Mesodermal cell (in vitro differentiated cells): ENCODE measurements around the gene LDHAL6B.

Source experiments
- H3K27ac ChIP-seq: 2 replicates; pipeline ENCODE4 v1.7.0; 2013; ENCODE audit warnings: mild to moderate bottlenecking, low read depth, low read length, moderate library complexity; ENCODE audit not compliant: severe bottlenecking
- H3K36me3 ChIP-seq: 2 replicates; pipeline ENCODE4 v1.7.1; 2013; ENCODE audit warnings: mild to moderate bottlenecking, low read length, moderate library complexity; ENCODE audit not compliant: control insufficient read depth, insufficient read depth
- H3K4me1 ChIP-seq: one replicate; pipeline ENCODE4 v1.7.1; 2013; ENCODE audit warnings: mild to moderate bottlenecking, low read length; ENCODE audit not compliant: insufficient read depth, control insufficient read depth, poor library complexity, severe bottlenecking
- H3K4me3 ChIP-seq: 2 replicates; pipeline ENCODE4 v1.7.0; 2013; ENCODE audit warnings: low read length, control low read depth, mild to moderate bottlenecking; ENCODE audit not compliant: insufficient read depth, poor library complexity, severe bottlenecking; ENCODE audit errors: extremely low read depth
- H3K9me3 ChIP-seq: 2 replicates; pipeline ENCODE4 v1.7.1; 2013; ENCODE audit warnings: mild to moderate bottlenecking, low read length, moderate library complexity; ENCODE audit not compliant: control insufficient read depth
- WGBS, 2 experiments: methylation state at CpG; one replicate each; pipeline ENCODE4 v1.1.5; 2013; ENCODE audit warnings: missing lambda C conversion rate in 2 of 2; ENCODE audit not compliant: insufficient coverage in 2 of 2; 5-methylcytosine and 5-hydroxymethylcytosine counted together

The LDHAL6B gene

DNA sequence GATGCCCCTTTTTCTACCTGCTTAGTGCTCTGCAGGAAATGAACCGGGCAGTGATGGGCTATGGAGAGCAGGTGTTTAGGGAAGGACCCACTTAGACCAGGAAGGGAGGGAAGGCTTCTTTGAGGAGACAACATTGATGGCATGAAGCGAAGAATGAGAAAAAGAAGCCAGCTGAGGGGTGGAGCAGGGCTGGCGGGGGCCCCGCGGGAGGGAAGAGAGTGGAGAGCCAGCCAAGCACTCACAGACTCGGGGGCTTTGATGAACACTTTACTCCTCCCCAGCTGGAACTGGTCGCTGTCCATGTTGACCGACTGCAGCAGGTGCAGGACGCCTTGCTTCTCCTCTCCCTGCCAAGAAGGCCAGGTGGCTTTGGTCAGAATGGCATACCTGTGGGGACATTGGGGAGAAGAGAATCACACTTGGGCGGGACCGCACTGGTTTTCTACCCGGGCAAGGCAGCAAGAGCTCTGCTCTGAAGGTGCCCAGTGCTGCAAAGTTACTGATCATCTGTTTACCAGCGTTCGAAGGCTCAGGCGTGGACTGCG is 28.4 kb upstream of the LDHAL6B start:
- peaks cover 19% of the 10 kb centered on the region for H3K9me3 ChIP-seq
- H3K36me3 ChIP-seq: peaks cover 40% of the 10 kb centered on the region
- no peak overlapping the region for H3K4me3 ChIP-seq
- H3K27ac ChIP-seq: no peak overlapping the region
- peaks cover 42% of the 10 kb centered on the region for H3K4me1 ChIP-seq
- WGBS, 2 experiments: 94 to 96% methylated on average over 13 of the region's 16 CpGs

GRCh38 chr15:59179717-59180116 is 26.9 kb upstream of the LDHAL6B start:
- Histone ChIP-seq H3K4me3 (no peak overlapping the region), H3K27ac (no peak overlapping the region), H3K4me1 (peaks cover 34% of the 10 kb centered on the region), H3K36me3 (peaks cover 50% of the 10 kb centered on the region), H3K9me3 (peaks cover 19% of the 10 kb centered on the region)
- WGBS, 2 experiments: 96 to 98% methylated on average over 4 of the region's 5 CpGs

GRCh38 chr15:59180945-59181600 is 25.6 kb upstream of the LDHAL6B start:
- Histone ChIP-seq H3K9me3 (peaks cover 19% of the 10 kb centered on the region), H3K36me3 (peaks cover 53% of the 10 kb centered on the region), H3K4me3 (no peak overlapping the region), H3K27ac (peak overlapping the region; percentile 83), H3K4me1 (peaks cover 27% of the 10 kb centered on the region)
- 63% methylated on average over 1 of the region's 5 CpGs; no CpG with 5 or more reads in 1 of the 2 experiments for WGBS, 2 experiments

DNA sequence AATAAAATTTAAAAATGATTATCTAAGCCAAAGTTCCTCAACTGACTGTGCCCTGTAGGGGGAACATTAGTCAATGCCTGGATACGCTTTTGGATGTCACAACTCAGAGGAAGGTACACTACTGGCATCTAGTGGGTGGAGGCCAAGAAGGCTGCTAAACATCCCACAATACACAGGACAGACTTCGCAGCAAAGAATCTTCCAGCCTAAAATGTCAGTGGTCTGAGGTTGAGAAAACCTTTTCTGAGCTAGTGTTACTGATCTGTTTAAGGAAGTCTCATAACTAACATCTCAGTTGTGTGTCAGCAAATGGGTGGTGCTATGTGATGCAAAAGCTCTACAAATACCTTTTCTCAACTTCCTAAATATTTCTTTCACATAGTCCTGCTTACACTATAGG is 20.9 kb upstream of the LDHAL6B start:
- Histone ChIP-seq H3K4me1 (peaks cover 9% of the 10 kb centered on the region), H3K9me3 (peaks cover 24% of the 10 kb centered on the region), H3K4me3 (no peak overlapping the region), H3K27ac (no peak overlapping the region), H3K36me3 (peaks cover 61% of the 10 kb centered on the region)
- no CpG with 5 or more reads among the region's 2 CpGs for WGBS, 2 experiments

GRCh38 chr15:59186501-59186900 is 20.1 kb upstream of the LDHAL6B start:
- peaks cover 20% of the 10 kb centered on the region for H3K9me3 ChIP-seq
- peaks cover 2% of the 10 kb centered on the region for H3K4me1 ChIP-seq
- peaks cover 63% of the 10 kb centered on the region for H3K36me3 ChIP-seq
- WGBS, 2 experiments: 96% methylated on average over 3 of the region's 4 CpGs
- no peak overlapping the region for H3K27ac ChIP-seq
- no peak overlapping the region for H3K4me3 ChIP-seq

DNA sequence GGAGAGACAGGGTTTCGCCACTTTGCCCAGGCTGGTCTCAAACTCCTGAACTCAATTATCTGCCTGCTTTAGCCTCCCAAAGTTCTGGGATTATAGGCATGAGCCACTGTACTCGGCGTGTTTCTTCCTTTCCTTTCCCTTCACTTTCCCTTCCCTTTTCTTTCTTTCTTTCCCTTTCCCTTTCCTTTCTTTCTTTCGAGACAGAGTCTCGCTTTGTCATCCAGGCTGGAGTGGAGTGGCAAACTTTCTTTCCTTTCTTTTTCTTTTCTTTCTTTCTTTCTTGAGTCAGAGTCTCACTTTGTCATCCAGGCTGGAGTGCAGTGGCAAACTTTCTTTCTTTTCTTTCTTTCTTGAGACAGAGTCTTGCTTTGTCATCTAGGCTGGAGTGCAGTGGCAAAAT is 17.4 kb upstream of the LDHAL6B start:
- Histone ChIP-seq H3K4me1 (peaks cover 4% of the 10 kb centered on the region), H3K27ac (no peak overlapping the region), H3K4me3 (no peak overlapping the region), H3K36me3 (peaks cover 51% of the 10 kb centered on the region), H3K9me3 (peaks cover 5% of the 10 kb centered on the region)
- 96 to 100% methylated on average over 5 of the region's 5 CpGs for WGBS, 2 experiments

- H3K4me1 ChIP-seq: peaks cover 4% of the 10 kb centered on the region
- H3K36me3 ChIP-seq: peaks cover 58% of the 10 kb centered on the region
- peaks cover 5% of the 10 kb centered on the region for H3K9me3 ChIP-seq
- 86 to 98% methylated on average over 5 to 7 of the region's 7 CpGs for WGBS, 2 experiments
- H3K27ac ChIP-seq: no peak overlapping the region
- H3K4me3 ChIP-seq: no peak overlapping the region
Measured at GRCh38 chr15:59190291-59190690, 16.4 kb upstream of the LDHAL6B start.

DNA sequence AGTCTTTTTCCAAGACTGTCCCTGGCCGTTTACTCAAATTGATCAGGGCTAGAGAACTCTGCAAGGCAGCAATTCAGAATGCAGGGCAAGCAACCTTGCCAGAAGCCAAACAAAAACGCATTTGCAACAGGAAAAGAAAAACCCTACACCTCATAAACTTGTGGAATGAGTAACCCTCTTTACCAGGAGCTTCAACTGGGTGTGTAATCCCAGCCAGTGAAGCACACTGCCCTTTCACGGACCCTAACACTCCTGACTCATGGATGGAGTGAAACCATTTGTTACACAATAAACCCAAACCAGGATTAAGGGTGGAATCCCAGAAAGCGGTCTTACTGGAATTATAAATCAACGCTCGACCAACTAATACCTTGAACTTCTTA is 14.8 kb upstream of the LDHAL6B start:
- peaks cover 4% of the 10 kb centered on the region for H3K4me1 ChIP-seq
- 93 to 100% methylated on average over 1 to 4 of the region's 6 CpGs for WGBS, 2 experiments
- no peak overlapping the region for H3K27ac ChIP-seq
- no peak overlapping the region for H3K4me3 ChIP-seq
- H3K36me3 ChIP-seq: peaks cover 57% of the 10 kb centered on the region
- H3K9me3 ChIP-seq: peaks cover 5% of the 10 kb centered on the region

DNA sequence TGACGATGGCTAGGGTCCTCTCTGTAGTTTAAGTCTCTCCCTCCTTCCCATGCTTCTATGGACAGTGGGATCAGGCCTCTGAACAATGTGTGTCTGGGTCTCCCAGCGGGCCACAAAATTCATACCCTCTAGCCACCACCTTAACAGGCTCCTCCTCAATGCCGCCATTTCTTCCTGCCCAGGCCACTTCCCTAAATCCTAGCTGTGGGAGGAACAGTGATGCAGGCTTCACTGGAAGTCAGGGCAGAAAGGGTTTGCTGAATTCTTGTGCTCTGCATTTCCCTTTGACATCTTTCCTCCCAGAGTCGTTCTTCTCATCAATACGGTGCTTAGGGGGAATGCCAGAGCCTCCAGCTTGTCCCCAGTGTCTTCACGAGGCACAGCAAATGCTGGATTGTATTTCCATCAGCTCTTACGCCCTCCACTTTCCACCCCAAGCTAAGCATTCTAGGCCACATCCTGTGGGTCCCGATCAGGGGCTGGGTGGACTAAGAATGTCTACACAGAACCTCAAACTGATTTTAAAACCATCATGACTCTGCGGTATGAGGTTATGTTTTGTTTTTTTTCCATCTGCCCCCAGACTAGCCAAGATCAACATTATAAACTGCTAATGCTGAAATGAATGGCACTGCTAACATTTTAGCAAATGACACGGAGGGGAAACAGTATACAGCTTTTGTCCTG is 11.9 kb upstream of the LDHAL6B start:
- H3K9me3 ChIP-seq: no peaks in the 10 kb centered on the region
- WGBS, 2 experiments: 92 to 95% methylated on average over 5 to 10 of the region's 10 CpGs
- peaks cover 40% of the 10 kb centered on the region for H3K36me3 ChIP-seq
- no peak overlapping the region for H3K4me3 ChIP-seq
- peaks cover 4% of the 10 kb centered on the region for H3K4me1 ChIP-seq
- H3K27ac ChIP-seq: no peak overlapping the region

- peaks cover 10% of the 10 kb centered on the region for H3K4me1 ChIP-seq
- H3K27ac ChIP-seq: no peak overlapping the region
- no peak overlapping the region for H3K4me3 ChIP-seq
- WGBS, 2 experiments: 81 to 94% methylated on average over 1 to 2 of the region's 2 CpGs
- H3K9me3 ChIP-seq: no peaks in the 10 kb centered on the region
- H3K36me3 ChIP-seq: peaks cover 28% of the 10 kb centered on the region
Measured at GRCh38 chr15:59196416-59196815, 10.2 kb upstream of the LDHAL6B start.

DNA sequence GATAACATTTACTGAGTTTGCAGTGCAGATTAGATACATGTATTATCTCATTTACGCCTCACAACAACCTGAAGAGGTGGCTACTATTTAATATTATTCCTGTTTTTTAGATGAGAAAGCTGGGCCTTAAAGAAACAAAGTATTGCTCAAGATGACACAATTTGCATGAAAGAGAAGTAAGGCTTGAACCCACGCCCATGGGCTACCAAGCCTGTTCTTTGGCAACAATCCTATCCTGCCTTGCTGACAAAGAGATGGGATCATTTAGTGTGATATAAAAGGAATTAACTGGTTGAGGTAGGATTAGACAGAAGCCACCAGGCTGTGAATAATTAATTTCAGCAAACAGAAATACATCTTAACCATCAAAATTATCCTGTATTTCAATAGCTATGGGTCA is 9.2 kb upstream of the LDHAL6B start:
- H3K9me3 ChIP-seq: no peaks in the 10 kb centered on the region
- peaks cover 5% of the 10 kb centered on the region for H3K4me1 ChIP-seq
- H3K36me3 ChIP-seq: peaks cover 35% of the 10 kb centered on the region
- no peak overlapping the region for H3K4me3 ChIP-seq
- WGBS, 2 experiments: 100% methylated on average over 1 of the region's 2 CpGs
- no peak overlapping the region for H3K27ac ChIP-seq
